ENCODE results near the gene LTBP1.
"Not testable (repeated sequence)": the region's sequence is repeated elsewhere in the genome, so short reads cannot be mapped to it uniquely, and the experiment has no call there.

The LTBP1 gene

DNA sequence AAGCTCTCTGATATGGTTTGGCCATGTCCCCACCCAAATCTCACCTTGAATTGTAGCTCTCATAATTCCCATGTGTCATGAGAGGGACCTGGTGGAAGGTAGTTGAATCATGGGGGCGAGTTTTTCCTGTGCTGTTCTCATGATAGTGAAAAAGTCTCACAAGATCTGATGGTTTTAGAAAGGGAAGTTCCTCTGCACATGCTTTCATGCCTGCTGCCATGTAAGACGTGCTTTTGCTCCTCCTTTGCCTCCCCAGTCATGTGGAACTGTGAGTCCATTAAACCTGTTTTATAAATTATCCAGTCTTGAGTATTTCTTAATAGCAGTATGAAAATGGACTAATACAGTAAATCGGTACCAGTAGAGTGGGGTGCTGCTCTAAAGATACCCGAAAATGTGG, 34.9 kb downstream of the LTBP1 start:
- Histone ChIP-seq H3K36me3 (ENCODE audit: control insufficient read depth, insufficient read depth, low read length) (no peaks in the 10 kb centered on the region), H3K27me3 (ENCODE audit: control insufficient read depth, insufficient read depth, low read length) (no peaks in the 10 kb centered on the region)

DNA sequence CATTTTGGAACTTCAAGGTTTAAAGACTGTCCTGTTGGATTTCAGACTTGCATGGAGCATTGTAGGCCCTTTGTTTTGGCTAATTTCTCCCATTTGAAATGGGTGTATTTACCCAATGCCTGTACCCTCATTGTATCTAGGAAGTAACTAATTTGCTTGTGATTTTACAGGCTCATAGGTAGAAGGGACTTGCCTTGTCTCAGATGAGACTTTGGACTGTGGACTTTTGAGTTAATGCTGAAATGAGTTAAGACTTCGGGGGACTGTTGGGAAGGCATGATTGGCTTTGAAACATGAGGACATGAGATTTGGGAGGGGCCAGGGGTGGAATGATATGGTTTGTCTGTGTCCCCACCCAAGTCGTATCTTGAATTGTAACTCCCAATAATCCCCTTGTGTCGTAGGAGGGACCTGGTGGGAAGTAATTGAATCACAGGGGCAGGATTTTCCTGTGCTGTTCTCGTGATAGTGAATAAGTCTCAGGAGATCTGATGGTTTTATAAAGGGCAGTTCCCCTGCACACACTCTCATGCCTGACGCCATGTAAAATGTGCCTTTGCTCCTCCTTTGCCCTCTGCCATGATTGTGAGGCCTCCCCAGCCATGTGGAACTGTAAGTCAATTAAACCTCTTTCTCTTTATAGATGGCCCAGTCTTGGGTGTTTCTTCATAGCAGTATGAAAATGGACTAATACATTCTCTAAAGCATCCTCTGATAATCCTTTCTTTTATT, 36.6 kb downstream of the LTBP1 start:
- not testable (repeated sequence) for H3K27me3 ChIP-seq (ENCODE audit: control insufficient read depth, insufficient read depth, low read length); H3K27ac ChIP-seq (ENCODE audit: low read depth, low read length); H3K4me3 ChIP-seq (ENCODE audit: low read length); H3K4me1 ChIP-seq (ENCODE audit: control insufficient read depth, insufficient read depth, low read length); H3K9ac ChIP-seq (ENCODE audit: low read length); H3K36me3 ChIP-seq (ENCODE audit: control insufficient read depth, insufficient read depth, low read length)

More for the DNA sequence above, 34.9 kb downstream of the LTBP1 start:
- H3K4me1 ChIP-seq (ENCODE audit: control insufficient read depth, insufficient read depth, low read length): no peaks in the 10 kb centered on the region
- no peak overlapping the region for H3K27ac ChIP-seq (ENCODE audit: low read depth, low read length)
- H3K9ac ChIP-seq (ENCODE audit: low read length): no peak overlapping the region
- no peak overlapping the region for H3K4me3 ChIP-seq (ENCODE audit: low read length)

DNA sequence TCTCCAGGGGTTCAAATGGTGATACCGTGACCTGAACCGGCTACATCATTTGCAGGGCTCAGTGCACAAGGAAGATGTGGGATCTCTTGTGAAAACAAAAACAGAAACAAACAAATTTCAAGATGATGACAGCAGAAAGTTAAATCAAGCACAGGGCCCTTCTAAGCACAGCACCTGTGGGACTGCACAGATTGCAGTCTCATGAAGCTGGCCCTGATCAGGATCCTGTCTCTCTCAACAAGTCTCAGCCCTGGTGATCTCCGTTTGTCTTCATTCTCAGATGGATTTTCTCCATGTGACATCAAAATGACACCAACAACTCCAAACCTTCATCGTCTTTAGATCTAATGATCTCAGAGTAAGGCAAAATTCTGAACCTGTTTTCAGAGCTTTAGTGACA, 39.7 kb downstream of the LTBP1 start:
- H3K36me3 ChIP-seq (ENCODE audit: control insufficient read depth, insufficient read depth, low read length): no peaks in the 10 kb centered on the region
- H3K9ac ChIP-seq (ENCODE audit: low read length): no peak overlapping the region
- no peaks in the 10 kb centered on the region for H3K27me3 ChIP-seq (ENCODE audit: control insufficient read depth, insufficient read depth, low read length)
- no peaks in the 10 kb centered on the region for H3K4me1 ChIP-seq (ENCODE audit: control insufficient read depth, insufficient read depth, low read length)
- H3K4me3 ChIP-seq (ENCODE audit: low read length): no peak overlapping the region
- H3K27ac ChIP-seq (ENCODE audit: low read depth, low read length): no peak overlapping the region

DNA sequence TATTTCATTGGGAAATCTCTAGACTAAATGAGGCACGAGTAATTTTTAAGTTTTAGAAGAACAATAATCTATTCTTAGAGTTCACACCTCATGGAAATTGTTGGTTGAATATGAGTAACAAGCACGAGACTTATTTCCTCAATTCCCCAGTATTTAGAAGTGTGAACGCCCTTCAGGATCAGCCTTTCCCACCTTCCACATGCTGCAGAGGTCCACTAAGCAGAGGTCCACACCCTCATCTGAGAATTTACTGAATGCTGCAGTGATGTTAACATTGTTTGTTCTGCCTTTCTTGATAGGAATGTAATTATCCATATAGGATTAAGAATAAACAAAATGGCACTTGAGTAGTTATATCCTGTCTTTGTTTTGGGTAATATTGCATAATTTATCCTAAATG, 41.8 kb downstream of the LTBP1 start:
- H3K27ac ChIP-seq (ENCODE audit: low read depth, low read length): no peak overlapping the region
- no peak overlapping the region for H3K4me3 ChIP-seq (ENCODE audit: low read length)
- no peak overlapping the region for H3K9ac ChIP-seq (ENCODE audit: low read length)
- H3K36me3 ChIP-seq (ENCODE audit: control insufficient read depth, insufficient read depth, low read length): no peaks in the 10 kb centered on the region
- no peaks in the 10 kb centered on the region for H3K27me3 ChIP-seq (ENCODE audit: control insufficient read depth, insufficient read depth, low read length)
- no peaks in the 10 kb centered on the region for H3K4me1 ChIP-seq (ENCODE audit: control insufficient read depth, insufficient read depth, low read length)

DNA sequence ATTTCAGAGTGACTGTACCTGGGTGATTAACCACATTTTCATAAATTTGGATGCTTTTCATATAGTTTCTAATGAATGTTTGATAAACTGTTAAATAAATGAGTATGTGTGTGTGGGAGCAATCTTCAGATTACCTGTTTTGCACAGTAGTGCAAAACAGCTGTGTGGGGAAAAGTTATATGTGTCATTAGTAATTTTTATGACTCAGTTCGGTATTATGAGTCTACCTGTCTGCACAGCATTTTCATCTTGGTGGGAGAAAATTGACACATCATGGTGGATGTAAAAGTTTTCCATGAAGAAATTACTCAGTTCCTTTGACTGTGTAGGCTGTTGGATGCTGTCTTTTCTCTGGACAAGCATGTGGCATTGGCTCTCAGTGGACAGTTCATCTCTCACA, 43.8 kb downstream of the LTBP1 start:
- Histone ChIP-seq H3K4me3 (ENCODE audit: low read length) (no peak overlapping the region), H3K9ac (ENCODE audit: low read length) (no peak overlapping the region), H3K27ac (ENCODE audit: low read depth, low read length) (no peak overlapping the region), H3K27me3 (ENCODE audit: control insufficient read depth, insufficient read depth, low read length) (no peaks in the 10 kb centered on the region), H3K4me1 (ENCODE audit: control insufficient read depth, insufficient read depth, low read length) (no peaks in the 10 kb centered on the region), H3K36me3 (ENCODE audit: control insufficient read depth, insufficient read depth, low read length) (no peaks in the 10 kb centered on the region)

DNA sequence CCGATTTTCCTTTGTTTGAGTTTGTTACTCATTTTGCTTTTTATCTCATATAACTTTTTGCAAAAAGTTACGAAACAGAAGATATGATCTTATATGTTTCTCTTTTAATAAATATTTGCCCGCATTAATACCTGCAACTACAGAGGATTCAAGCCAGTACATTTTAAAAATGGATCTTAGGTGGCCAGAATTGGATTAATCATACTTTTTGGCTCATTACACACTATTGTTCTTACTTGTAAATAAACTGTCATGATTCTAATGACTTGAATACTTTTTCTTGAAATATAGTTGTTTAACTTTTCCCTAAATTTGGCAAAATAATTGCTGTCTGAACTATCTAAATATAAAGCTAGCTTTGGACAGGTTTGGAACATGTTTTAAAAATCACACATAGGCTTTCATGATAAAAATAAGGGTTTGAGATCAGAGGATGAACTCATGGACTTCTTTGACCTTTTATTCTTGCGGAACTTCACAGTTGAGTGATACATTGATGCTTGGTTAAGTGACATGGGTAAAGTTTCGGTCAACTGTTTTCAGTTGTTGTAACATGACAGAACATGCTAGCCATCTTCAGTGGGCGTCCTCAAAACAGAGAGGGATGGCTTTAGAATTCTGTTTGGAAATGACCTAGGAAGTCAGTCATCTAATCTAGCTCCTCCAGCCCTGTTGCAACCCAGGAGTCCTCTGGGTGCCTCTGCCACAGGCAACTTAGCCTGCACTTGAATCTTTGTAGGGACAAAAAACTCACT, 44.5 kb downstream of the LTBP1 start:
- H3K36me3 ChIP-seq (ENCODE audit: control insufficient read depth, insufficient read depth, low read length): no peaks in the 10 kb centered on the region

DNA sequence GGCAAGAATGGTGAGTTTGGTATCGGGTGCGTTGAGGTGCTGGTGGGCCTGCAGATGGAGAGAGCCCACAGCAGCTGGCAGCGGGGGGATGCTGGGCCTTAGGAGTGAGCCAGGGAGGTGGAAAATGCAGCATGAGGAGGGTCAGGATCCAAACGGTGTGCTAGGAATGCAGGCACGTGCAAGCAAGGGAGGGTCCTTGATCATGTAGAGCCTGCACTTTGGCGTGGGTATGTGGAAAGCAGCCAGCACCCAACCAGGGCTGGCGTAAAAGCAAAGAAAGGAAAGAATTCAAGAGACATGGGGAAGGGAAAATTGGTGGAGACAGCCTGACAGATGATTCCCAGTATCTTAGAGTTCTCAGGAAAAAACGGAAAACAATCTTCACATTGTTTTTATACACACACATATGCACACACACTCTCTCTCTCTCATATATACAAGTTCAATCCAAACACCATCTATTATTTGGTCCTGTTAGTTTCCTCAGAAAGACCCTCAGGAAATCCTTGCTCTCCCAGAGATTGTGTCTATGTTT, 46.3 kb downstream of the LTBP1 start:
- H3K27me3 ChIP-seq (ENCODE audit: control insufficient read depth, insufficient read depth, low read length): no peaks in the 10 kb centered on the region
- no peaks in the 10 kb centered on the region for H3K4me1 ChIP-seq (ENCODE audit: control insufficient read depth, insufficient read depth, low read length)
- no peaks in the 10 kb centered on the region for H3K36me3 ChIP-seq (ENCODE audit: control insufficient read depth, insufficient read depth, low read length)
- no peak overlapping the region for H3K4me3 ChIP-seq (ENCODE audit: low read length)
- H3K9ac ChIP-seq (ENCODE audit: low read length): no peak overlapping the region
- H3K27ac ChIP-seq (ENCODE audit: low read depth, low read length): no peak overlapping the region

More for the DNA sequence above, 44.5 kb downstream of the LTBP1 start:
- Histone ChIP-seq H3K27me3 (ENCODE audit: control insufficient read depth, insufficient read depth, low read length) (no peaks in the 10 kb centered on the region), H3K4me1 (ENCODE audit: control insufficient read depth, insufficient read depth, low read length) (no peaks in the 10 kb centered on the region), H3K9ac (ENCODE audit: low read length) (no peak overlapping the region), H3K27ac (ENCODE audit: low read depth, low read length) (no peak overlapping the region), H3K4me3 (ENCODE audit: low read length) (no peak overlapping the region)

DNA sequence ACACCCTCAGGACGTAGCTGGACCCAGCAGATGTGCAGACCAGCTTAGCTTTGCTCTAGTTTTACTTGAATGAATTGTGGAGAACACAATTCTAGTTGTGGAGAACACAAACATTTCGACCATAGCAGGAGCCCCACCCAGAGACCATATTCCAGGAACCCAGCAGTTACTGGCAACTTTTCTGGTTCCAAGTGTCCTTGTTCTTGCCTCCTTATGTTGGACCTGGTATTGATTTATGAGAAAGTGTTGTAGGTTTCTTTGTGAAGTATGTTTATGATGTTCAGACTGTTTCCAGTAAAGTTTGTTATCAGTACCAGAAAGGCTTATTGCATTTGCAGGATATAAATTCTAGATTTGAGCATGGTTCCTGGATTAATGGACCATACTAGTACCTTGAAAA, 51.0 kb downstream of the LTBP1 start:
- Histone ChIP-seq H3K9ac (ENCODE audit: low read length) (no peak overlapping the region), H3K4me3 (ENCODE audit: low read length) (no peak overlapping the region), H3K27me3 (ENCODE audit: control insufficient read depth, insufficient read depth, low read length) (no peaks in the 10 kb centered on the region), H3K27ac (ENCODE audit: low read depth, low read length) (no peak overlapping the region), H3K4me1 (ENCODE audit: control insufficient read depth, insufficient read depth, low read length) (no peaks in the 10 kb centered on the region), H3K36me3 (ENCODE audit: control insufficient read depth, insufficient read depth, low read length) (no peaks in the 10 kb centered on the region)

DNA sequence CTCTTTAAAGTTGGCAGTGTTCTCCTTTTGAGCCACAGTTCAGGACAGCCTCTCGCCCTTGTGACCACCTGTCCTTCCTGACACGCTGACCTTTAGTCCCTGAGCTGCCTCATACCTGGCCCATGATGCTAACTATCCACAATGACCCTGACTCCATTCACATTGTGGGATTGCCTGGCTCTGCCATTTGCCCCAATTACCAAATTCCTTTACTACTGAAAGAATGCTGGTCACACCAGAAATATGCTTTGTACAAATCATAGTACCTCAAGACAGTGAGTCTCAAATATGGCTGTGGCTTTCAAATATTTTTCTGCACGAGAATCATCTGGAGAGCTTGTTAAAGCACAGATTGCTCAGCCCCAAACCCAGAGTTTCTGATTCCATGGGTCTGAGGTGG, 54.2 kb downstream of the LTBP1 start:
- no peaks in the 10 kb centered on the region for H3K27me3 ChIP-seq (ENCODE audit: control insufficient read depth, insufficient read depth, low read length)
- H3K4me3 ChIP-seq (ENCODE audit: low read length): no peak overlapping the region
- H3K9ac ChIP-seq (ENCODE audit: low read length): no peak overlapping the region
- H3K4me1 ChIP-seq (ENCODE audit: control insufficient read depth, insufficient read depth, low read length): no peaks in the 10 kb centered on the region
- no peaks in the 10 kb centered on the region for H3K36me3 ChIP-seq (ENCODE audit: control insufficient read depth, insufficient read depth, low read length)
- no peak overlapping the region for H3K27ac ChIP-seq (ENCODE audit: low read depth, low read length)

DNA sequence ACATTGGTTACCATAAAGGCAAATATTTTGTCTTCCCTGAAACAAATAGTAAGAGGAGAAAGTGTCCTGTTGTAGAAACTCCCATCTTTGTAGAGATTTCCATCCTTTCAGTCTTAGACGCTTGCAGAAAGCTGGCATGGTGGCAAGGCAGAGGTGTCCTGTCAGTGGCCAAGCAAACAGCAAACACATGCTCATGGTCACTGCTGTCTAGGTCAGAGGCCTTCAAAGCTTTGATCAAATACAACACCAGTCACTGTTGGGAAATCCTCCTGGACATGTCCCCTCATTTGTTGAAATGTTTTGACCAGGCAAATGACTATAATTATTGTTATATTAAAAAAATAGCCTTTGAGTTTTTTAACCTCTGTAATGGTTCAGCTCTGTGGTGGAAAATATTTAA, 55.1 kb downstream of the LTBP1 start:
- H3K27me3 ChIP-seq (ENCODE audit: control insufficient read depth, insufficient read depth, low read length): no peaks in the 10 kb centered on the region
- H3K4me3 ChIP-seq (ENCODE audit: low read length): no peak overlapping the region
- H3K9ac ChIP-seq (ENCODE audit: low read length): no peak overlapping the region
- no peak overlapping the region for H3K27ac ChIP-seq (ENCODE audit: low read depth, low read length)
- no peaks in the 10 kb centered on the region for H3K4me1 ChIP-seq (ENCODE audit: control insufficient read depth, insufficient read depth, low read length)
- H3K36me3 ChIP-seq (ENCODE audit: control insufficient read depth, insufficient read depth, low read length): no peaks in the 10 kb centered on the region

DNA sequence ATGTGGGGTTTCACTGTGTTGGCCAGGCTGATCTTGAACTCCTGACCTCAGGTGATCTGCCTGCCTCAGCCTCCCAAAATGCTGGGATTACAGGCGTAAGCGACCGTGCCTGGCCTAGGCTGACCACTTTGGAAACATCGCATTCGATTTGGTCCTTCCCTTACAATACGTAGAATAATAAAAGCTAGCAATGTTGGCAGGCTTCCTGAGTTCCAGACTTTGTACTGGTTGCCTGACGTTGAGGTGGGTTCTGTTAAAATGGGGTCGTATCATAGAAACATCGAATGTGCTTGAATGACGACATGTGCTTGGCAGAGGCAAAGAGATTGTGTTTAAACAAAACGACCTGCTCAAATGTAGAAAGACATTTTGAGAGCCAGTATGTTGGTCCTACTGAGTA, 56.1 kb downstream of the LTBP1 start:
- Histone ChIP-seq H3K4me3 (ENCODE audit: low read length) (no peak overlapping the region), H3K27ac (ENCODE audit: low read depth, low read length) (no peak overlapping the region), H3K9ac (ENCODE audit: low read length) (no peak overlapping the region), H3K27me3 (ENCODE audit: control insufficient read depth, insufficient read depth, low read length) (no peaks in the 10 kb centered on the region), H3K36me3 (ENCODE audit: control insufficient read depth, insufficient read depth, low read length) (no peaks in the 10 kb centered on the region), H3K4me1 (ENCODE audit: control insufficient read depth, insufficient read depth, low read length) (no peaks in the 10 kb centered on the region)

DNA sequence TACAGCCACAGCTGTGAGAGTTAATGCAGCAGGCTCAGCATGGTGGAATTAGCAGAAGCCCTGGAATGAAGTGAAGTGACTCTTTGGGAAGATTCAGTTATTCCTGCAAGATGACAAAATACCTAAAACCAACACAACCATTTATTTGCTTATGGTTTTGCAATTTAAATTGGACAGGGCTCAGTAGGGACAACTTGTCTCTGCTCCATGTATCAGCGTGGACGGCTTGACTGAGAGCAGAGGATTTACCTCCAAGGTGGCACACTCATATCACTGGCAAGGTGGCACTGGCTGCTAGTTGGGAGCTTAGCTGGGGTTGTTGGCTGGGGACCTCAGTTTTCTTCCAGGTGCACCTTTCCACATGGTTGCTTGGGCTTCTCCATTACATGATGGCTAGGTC, 58.3 kb downstream of the LTBP1 start:
- H3K9ac ChIP-seq (ENCODE audit: low read length): no peak overlapping the region
- H3K36me3 ChIP-seq (ENCODE audit: control insufficient read depth, insufficient read depth, low read length): no peaks in the 10 kb centered on the region
- no peak overlapping the region for H3K4me3 ChIP-seq (ENCODE audit: low read length)
- no peaks in the 10 kb centered on the region for H3K4me1 ChIP-seq (ENCODE audit: control insufficient read depth, insufficient read depth, low read length)
- H3K27me3 ChIP-seq (ENCODE audit: control insufficient read depth, insufficient read depth, low read length): no peaks in the 10 kb centered on the region
- H3K27ac ChIP-seq (ENCODE audit: low read depth, low read length): no peak overlapping the region

DNA sequence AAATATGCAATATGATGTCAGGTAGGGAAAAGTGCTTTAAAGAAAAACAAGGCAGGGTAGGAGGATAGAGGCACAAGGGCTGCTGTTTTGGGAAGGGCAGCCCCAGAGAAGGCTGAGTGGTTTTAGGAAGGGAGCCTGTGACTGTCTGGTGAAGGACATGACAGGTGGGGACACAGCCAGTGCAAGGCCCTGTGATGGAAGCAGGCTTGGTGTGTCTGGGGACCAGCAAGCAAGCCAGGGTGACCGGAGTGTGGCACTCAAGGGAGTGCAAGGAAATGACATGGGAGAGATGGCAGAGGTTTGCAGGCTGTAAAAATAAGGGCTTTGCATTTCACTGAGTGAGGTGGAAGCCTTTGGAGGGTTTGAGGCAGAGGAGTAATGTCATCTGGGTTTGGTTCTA, 62.0 kb downstream of the LTBP1 start:
- Histone ChIP-seq H3K9ac (ENCODE audit: low read length) (no peak overlapping the region), H3K4me1 (ENCODE audit: control insufficient read depth, insufficient read depth, low read length) (no peaks in the 10 kb centered on the region), H3K36me3 (ENCODE audit: control insufficient read depth, insufficient read depth, low read length) (no peaks in the 10 kb centered on the region), H3K27me3 (ENCODE audit: control insufficient read depth, insufficient read depth, low read length) (no peaks in the 10 kb centered on the region), H3K27ac (ENCODE audit: low read depth, low read length) (no peak overlapping the region), H3K4me3 (ENCODE audit: low read length) (no peak overlapping the region)
